Ammon's horn (tissue), 1 donor: ENCODE data around the gene SF3A2.
A peak's percentile ranks its signal among the peaks of the same experiment; 100 is the strongest.
"Not testable (repeated sequence)": the region's sequence is repeated elsewhere in the genome, so short reads cannot be mapped to it uniquely, and the experiment has no call there.

Source experiments
- DNase-seq: peaks from one replicate; pipeline ENCODE4 v3.0.0-alpha.2; 2016; ENCODE audit warnings: low spot score

Gene SF3A2

DNA sequence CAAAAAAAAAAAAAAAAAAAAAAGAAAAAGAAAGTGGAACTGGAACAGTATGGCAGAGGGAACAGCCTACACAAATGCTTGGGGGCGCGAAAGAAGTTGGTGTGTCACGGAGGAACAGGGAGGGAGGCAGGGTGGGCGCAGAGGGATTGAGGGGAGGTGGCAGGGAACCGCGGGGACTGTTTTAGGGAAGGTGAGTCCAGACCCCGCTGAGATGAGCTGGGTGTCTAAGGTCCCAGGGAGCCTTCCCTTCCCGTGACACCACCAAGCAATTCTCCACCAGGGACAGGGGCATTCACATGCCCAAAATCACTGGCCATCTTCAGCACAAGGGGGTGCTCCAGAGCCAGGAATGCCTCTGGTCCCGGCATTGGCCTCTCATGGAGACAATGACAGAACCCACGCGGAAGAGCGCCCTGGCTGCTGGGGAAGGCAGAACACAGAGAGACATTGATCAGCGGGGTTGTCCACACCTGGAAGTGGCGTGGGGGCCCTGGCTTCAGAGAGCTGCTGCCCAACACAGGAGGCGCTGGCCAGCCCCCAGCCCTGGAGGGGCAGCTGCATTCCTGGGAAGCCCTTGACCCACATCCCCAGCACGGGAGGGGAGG lies 38.4 kb downstream of the SF3A2 start:
- peak; percentile 83 for DNase-seq

DNA sequence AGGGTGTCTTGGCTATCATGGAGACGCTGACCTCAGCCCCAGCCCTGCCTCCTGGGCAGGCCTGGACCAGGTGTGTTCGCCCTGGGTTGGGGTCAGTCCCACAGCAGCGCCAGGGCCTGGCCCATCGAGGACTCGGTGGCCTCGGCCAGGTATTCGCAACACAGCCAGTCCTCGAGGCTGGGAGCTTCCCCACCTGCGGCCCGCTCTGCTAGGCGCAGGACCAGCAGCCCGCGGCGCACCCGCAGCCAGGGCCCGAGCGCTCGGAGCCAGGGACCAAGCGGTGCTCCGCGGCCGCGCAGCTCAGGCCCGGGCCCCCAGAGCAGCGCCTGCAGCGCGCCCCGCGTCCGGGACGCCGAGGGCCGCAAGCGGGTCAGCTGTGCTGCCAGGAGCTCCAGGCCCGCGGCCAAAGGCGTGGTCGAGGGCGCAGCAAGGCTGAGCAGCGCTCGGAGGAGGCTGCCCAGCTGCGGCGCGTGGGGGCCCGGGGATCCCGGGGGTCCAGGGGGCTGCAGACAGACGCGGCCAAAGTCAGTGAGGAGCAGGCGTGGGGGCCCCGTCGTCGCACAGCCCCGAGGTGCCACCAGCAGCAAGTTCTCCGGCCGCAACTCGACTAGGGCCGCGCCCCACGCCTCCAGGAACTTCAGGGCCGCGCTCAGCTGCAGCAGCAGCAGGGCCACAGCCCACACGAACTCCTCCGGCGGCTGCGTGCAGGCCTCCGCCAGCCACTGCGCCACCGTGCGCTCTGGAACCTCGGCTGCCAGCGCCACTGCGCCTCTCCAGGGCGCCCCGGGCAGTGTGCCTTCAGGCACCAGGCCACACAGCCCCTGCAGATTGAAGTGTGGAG lies 39.2 kb downstream of the SF3A2 start:
- no peak for DNase-seq

DNA sequence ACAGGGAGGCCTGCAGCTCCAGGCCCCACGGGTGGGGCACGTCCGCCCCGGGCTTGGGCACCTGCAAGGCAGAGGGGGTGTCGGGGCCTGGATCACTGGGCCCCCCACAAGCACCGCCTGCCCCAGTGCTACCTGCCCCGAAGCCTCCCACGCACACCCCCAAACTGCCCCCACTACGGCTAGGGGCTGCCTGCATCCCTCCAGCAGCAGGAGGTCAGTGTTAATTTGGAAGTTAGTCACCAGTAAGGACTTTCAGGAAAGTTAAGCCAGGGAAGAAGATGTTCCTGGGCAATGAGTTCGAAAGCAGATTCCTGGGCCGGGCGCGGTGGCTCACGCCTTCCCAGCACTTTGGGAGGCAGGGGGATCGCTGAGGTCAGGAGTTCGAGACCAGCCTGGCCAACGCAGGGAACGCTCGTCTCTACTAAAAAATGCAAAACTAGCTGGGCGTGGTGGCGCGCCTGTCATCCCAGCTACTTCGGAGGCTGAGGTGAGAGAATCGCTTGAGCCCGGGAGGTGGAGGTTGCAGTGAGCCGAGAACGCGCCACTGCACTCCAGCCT lies 39.9 kb downstream of the SF3A2 start:
- DNase-seq, result no peak

DNA sequence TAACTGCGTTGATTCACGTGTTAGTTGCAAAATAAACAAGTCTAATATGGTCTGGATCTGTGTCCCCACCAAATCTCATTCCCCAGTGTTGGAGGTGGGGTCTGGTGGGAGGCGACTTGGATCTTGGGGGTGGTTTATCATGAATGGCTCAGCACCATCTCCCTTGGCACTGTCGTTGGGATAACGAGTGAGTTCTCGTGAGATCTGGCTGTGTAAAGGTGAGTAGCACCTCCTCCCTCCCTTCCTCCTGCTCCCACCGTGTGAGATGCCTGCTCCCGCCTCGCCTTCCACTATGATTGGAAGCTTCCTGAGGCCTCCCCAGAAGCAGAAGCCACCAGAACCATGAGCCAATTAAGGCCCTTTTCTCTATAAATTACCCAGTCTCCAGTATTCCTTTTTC lies 40.5 kb downstream of the SF3A2 start:
- no peak for DNase-seq

DNA sequence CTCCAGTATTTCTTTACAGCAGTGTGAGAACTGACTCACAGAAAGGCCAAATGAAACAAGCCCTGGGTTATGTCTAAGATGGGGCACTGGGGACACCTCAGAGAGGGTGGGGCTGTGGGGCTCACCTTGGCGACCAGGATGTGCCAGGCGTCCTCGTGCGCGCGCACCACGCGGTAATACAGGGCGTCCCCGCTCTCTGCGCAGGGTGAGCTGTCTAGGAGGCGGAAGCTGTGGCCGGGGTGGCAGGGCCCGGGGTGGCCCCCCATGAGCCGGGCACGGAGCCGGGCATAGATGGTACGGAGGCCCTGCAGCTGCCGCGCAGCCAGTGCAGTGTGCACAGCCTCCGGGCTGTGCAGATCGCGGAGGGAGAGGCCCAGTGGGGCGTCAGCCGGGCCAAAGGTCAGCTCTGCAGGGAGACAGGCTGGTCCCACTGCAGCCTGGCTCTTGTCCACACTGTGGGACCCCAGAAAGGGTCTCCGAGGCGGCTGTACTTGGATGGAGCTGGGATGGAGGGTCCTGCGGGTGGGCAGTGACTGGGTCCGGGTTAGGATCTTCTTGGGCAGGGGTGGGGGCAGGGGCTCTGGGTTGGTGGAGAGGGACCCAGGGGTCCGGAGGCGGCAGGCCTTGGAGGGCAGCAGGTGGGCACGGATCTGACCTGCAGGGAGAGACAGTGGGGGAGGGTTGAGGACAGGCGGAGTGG lies 42.0 kb downstream of the SF3A2 start:
- no peak for DNase-seq

DNA sequence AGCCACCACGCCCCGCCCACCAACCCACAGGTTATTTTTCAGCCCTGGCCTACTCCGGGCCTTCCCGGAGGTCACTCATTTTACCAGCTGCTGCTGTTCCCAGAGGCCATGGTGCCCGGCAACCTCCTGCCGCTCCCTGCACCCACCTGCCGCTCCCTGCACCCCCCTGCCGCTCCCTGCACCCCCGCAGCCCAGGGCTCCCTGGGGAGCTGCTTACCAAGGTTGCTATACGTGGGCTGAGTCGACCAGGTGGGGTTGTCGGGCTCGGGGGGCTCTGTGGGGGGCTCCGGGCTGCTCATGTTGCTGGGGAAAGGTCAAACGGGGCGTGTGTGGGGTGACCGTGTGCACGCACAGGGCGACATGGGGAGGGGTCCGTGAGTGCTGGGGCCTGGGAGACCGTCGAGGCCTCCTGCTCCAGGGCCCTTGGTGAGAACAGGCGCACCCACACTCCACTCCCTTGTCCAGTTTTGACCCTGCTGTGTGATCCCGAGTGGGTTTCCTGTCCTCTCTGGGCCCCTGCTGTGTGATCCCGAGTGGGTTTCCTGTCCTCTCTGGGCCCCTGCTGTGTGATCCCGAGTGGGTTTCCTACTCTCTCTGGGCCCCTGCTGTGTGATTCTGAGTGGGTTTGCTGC lies 44.1 kb downstream of the SF3A2 start:
- DNase-seq, result no peak

DNA sequence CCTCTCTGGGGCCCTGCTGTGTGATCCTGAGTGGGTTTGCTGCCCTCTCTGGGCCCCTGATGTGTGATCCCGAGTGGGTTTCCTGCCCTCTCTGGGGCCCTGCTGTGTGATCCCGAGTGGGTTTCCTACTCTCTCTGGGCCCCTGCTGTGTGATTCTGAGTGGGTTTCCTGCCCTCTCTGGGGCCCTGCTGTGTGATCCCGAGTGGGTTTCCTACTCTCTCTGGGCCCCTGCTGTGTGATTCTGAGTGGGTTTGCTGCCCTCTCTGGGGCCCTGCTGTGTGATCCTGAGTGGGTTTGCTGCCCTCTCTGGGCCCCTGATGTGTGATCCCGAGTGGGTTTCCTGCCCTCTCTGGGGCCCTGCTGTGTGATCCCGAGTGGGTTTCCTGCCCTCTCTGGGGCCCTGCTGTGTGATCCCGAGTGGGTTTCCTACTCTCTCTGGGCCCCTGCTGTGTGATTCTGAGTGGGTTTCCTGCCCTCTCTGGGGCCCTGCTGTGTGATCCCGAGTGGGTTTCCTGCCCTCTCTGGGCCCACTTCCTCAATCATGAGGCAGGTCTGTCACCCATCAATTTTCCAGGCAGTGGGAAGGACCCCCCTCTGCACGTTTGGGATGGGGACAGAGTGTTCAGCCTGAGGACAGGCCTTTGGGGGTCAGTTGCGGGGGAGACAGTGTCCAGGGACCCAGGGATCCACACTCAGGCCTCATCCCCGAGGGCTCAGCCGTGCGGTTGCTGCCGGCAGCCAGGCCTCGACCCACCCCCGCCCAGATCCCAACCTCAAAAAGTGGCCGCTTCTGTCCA lies 44.8 kb downstream of the SF3A2 start:
- not testable (repeated sequence) for DNase-seq

DNA sequence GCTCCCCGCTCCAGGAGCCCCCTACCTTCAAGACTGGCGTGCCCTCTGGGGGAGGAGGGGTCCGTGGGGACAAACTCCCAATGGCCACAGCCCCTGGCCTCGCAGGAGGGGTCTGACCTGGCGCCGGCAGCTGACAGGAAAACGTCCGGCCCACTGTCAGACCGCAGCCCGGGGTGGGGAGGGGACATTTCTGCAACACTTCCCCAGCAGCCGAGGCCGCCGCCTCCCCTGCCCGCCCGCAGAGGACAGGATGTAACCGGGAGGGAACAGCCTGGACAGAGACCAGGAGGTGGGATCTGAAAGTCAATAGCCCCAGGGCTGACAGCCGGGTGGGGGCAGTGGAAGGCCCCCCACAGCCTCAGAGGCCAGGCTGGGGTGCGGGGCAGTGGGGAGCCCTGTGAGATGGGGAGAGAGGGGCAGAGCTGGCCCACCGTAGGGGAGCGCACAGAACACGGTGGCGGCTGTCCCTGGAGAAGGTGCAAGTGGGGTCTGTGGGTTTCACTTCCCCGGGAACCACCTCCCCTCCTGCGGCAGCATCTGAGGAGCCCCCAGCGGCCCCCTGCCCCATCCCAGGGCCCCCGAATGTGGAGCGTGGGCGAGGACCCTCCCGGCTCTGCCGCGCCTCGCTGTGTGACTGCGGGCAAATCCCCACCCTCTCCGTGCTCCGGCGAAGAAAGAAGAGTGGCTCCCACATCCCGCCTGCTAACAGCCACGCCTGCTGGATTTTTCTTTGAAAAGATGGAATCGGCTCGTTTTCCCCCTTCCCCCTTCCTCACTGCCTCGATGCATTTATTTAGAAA lies 45.6 kb downstream of the SF3A2 start, which contains the start of gene PEAK3:
Gene PEAK3, minus strand, starts transcription at position 114 of the 800 bp plus-strand sequence. CDS start 1,244 bp downstream, outside the sequence.
- peak; percentile 75 for DNase-seq

DNA sequence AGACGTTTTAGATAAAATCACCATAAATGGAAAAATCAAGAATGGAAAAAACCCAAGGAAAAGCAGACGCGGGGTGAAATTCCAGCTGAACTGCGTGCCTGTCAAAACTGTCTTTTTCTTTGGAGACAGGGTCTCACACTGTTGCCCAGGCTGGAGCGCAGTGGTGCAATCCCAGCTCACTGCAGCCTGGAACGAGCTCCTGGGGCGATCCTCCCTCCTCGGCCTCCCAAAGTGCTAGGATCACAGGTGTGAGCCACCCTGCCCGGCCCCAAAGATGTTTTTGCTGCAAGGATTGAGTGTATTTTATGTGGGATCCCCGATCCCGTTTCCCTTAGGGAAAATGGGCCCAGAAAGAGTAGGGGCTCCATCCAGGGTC lies 46.2 kb downstream of the SF3A2 start:
- no peak for DNase-seq

DNA sequence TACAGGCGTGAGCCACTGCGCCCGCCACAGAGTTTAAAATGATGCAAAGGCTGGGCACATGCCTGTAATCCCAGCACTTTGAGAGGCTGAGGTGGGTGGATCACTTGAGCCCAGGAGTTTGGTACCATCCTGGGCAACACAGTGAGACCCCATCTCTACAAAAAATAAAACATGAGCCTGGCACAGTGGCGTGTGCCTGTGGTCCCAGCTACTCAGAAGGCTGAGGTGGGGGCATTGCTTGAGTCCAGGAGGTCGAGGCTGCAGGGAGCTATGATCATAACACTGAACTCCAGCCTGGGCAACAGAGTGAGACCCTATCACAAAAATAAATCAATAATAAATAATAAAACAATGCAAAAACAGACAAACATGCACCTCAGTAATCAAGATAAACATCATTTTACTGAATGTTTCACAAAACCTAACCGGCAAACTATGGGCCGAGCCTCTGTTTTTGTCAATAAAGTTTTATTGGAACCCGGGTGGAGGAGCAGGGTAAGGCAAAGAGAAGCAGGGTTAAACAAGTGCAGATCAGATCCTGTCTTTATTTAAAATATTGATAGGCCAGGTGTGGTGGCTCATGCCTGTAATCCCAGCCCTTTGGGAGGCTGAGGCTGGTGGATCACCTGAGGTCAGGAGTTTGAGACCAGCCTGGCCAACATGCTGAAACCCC lies 47.3 kb downstream of the SF3A2 start:
- DNase-seq, result no peak

DNA sequence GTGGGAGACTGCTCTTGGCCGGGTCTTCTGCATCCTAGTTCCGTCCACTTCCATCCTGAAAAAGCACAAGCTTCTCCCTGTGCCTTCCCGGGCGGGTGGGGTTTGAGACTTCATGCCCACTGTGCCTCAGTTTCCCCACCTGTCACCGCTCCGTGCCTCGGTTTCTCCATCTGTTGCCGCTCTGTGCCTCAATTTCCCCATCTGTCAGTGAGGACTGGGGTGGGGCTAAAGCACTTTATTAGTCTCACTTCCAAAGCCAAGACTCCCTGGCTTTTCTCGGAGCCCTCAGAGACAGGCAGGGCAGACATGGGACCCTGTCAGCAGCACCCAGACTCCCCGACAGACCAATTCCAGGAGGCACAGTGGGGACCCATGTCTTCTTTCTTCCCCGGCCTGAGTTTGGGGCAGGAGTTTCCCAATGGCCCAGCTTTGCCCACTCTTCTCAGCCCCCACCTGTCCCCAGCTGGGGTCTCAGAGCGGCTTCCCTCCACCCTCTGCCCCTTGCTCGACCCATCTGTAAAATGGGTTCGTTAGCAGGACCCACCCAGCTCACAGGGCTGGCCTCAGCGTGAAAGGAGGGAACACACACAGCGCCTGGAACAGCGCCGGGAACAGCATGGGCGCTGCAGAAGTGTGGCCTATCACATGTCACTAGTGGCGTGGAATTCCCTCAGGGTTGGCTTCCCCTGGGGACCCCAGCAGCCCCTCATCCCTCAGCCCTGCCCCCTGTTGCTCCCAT lies 49.9 kb downstream of the SF3A2 start:
- DNase-seq, result no peak

DNA sequence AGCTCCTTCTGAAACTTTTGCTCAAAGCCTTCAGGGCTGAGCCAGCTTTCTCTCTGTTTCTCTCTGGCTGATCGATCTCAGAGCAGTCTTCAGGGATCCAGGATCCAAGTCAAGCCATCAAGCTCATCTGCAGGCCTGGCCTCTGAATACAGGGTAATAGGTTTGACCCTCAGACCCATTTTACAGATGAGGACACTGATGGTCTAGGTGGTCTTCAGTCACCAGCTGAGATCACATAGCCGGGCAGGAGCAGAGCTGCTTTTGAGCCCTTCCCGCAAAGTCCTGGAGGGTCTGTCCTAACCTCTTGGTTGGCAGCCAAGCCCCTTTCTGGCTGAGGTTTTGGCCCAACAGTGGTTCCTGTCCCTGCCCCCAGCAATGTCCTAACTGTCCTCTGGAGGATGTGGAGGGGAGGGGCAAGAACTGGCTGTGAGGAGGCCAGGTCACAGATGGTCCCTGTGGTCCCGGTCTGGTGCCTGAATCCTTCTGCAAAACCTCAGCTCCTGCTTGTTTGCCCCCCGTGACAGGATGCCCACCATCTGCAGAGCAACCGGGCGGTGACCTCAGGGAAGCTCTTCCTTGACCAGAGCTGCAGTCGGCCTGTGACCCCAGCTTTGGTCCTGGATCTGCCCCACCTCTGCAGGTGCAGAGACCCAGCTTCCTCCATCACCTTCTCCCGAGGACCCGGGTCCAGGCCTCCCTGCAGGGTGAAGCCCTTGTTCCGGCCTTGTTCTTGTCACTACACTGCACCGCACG lies 51.1 kb downstream of the SF3A2 start:
- DNase-seq, result no peak

DNA sequence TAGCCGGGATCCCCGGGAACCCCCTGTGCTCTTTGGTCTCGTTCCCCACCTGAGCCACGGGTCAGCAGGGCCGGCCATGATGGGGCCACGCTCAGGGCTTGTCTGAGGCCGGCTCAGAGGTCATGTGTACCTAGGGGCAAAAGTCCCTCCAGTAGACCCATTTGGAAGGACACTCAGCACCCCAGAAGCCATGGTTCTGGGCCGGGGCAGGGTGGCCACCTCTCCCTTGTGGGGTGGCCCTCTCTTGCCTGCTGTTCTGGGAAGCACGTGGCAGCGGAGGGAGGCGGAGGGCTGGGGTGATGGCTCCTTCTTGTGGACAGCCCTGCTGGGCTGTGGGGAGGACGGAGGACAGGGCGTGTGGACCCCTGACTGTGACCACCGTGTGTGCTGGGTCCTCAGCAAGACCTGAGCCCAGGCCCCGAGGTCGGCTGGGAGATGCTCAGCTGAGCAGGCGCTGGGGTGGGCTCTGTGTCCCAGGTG lies 51.8 kb downstream of the SF3A2 start:
- DNase-seq, result no peak

DNA sequence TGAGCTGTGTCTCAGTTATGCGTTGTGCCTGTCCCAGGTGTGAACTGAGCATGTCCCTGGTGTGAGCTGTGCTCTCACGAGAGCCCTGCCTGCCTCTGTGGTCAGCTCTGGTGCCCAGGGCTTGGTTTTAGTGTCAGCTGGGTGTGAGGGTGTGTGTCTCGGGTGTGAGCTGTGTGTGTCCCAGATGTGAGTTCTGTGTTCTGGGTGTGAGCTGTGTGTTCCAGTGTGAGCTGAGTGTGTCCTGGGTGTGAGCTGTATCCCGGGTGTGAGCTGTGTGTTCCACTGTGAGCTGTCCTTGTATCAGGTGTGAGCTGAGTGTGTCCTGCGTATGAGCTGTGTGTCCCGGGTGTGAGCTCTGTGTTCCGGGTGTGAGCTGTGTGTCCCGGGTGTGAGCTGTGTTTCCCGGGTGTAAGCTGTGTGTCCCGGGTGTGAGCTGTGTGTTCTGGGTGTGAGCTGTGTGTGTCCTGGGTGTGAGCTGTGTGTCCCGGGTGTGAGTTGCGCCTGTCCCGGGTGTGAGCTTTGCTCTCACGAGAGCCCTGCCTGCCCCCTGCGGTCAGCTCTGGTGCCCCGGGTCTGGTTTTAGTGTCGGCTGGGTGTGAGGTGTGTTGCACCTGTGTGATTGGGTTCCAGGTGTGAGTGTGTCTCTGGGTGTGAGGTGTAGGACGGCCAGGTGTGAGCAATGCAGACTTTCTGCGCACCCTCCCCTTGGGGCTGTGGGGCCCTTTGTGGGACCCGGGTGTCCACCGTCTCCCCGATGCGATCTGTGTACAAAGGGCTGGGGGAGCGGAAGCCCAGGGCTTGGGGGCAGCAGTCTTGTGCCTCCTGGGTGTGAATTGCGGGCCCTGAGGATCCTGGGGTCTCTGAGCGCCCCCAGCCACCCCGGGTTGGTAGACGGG lies 52.4 kb downstream of the SF3A2 start:
- no peak for DNase-seq

DNA sequence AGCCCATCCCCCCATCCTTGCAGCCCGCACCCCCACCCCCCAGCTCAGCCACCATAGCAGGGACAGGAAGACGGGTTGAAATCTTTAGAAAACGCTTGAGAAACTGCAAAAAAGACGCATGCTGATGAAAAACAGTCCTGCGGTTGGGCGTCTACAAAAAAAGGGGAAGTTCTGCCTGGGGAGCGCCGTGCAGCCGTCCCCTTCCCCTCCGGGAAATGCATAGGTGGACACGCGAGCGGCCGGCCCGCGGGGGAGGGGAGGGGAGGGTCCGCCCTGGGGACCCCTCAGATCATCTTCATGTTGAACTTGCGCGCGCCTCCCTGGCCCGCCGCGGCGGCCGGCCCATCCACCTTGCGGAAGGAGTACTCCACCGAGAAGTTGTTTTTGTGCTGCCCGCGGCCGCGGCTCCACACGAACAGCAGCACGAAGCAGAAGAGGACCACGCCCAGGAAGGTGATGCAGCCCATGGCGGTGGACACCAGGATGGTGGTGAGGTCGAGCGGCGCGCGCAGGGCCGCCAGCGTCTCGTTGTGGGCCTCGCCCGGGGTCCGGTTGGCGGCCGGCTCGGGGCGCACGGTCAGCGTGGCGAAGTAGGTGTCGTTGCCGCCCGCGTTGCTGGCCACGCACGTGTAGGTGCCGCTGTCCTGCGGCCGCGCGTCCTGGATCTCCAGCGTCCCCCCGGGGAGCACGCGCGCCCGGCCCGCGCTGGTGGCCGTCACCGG lies 53.3 kb downstream of the SF3A2 start:
- no peak for DNase-seq

DNA sequence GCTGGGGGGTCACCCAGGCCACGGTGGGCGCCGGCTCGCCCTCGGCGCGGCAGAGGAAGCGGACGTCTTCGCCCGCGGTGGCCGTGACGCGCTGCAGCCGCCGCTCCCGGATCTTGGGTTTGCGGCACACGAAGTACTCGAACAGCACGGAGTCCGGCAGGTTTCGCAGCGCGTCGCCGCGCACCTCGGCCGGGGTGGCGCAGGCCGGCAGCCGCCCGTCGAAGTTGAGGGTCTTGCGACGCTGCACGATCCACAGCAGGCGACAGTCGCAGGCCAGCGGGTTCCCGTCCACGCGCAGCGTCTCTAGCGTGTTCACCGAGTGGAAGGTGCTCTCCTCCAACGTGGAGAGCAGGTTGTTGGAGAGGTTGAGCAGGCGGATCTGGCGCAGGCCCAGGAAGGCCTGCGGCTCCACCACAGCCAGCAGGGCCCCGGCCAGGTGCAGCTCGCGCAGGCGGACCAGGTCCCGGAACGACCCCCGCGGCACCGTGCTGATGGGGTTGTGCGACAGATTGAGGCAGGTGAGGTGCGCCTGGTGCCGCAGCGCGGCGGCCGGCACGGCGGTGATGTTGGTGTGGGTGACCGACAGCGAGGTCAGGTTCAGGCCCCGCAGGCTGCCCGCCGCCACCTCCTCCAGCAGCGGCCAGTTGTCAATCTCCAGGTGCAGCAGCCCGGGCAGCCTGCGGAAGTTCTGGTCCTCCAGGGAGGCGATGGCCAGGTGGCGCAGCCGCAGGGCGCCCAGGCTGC lies 54.0 kb downstream of the SF3A2 start:
- no peak for DNase-seq
